ENCODE measurements around the gene ZNRF3. TPM values are rescaled to one million over a fixed set of nuclear protein-coding genes. Genes with fewer than 3 reads are reported as not detected.
A peak's percentile ranks its signal among the peaks of the same experiment; 100 is the strongest.
"Not testable (repeated sequence)": the region's sequence is repeated elsewhere in the genome, so short reads cannot be mapped to it uniquely, and the experiment has no call there.

ZNRF3 gene
- 12.1 TPM for total RNA-seq
- long read RNA-seq, partial matches to known transcripts: 18 of 36 reads
- long read RNA-seq, other reads (novel, unspliced or antisense): 18 of 36 reads

GRCh38 chr22:28882878-28883656, at the start of gene ZNRF3:
Gene ZNRF3, plus strand, starts transcription at chr22:28883572. Its CDS starts 195 bp downstream, at chr22:28883767.
- peak; percentile 99 for DNase-seq (ENCODE audit: low spot score)

GRCh38 chr22:28835630-28836189, 47.7 kb upstream of the ZNRF3 start:
- DNase-seq (ENCODE audit: low spot score): no peak

GRCh38 chr22:28837640-28838039, 45.7 kb upstream of the ZNRF3 start:
- no peak for DNase-seq (ENCODE audit: low spot score)

GRCh38 chr22:28838971-28839370, 44.4 kb upstream of the ZNRF3 start:
- DNase-seq (ENCODE audit: low spot score): no peak

- DNase-seq (ENCODE audit: low spot score): no peak
Observed at GRCh38 chr22:28841111-28841510, 42.3 kb upstream of the ZNRF3 start.

GRCh38 chr22:28843633-28844032, 39.7 kb upstream of the ZNRF3 start:
- no peak for DNase-seq (ENCODE audit: low spot score)

- not testable (repeated sequence) for DNase-seq (ENCODE audit: low spot score)
Observed at GRCh38 chr22:28844277-28844676, 39.1 kb upstream of the ZNRF3 start.

- no peak for DNase-seq (ENCODE audit: low spot score)
Observed at GRCh38 chr22:28846994-28847393, 36.4 kb upstream of the ZNRF3 start.

GRCh38 chr22:28855355-28856094, 27.8 kb upstream of the ZNRF3 start:
- no peak for DNase-seq (ENCODE audit: low spot score)

- no peak for DNase-seq (ENCODE audit: low spot score)
Observed at GRCh38 chr22:28856095-28856455, 27.3 kb upstream of the ZNRF3 start.

- DNase-seq (ENCODE audit: low spot score): no peak
Observed at GRCh38 chr22:28857288-28857687, 26.1 kb upstream of the ZNRF3 start.

GRCh38 chr22:28864878-28865596, 18.3 kb upstream of the ZNRF3 start:
- no peak for DNase-seq (ENCODE audit: low spot score)

- no peak for DNase-seq (ENCODE audit: low spot score)
Observed at GRCh38 chr22:28867191-28867590, 16.2 kb upstream of the ZNRF3 start.

- DNase-seq (ENCODE audit: low spot score): not testable (repeated sequence)
Observed at GRCh38 chr22:28868389-28868788, 15.0 kb upstream of the ZNRF3 start.

GRCh38 chr22:28869736-28870135, 13.6 kb upstream of the ZNRF3 start:
- no peak for DNase-seq (ENCODE audit: low spot score)

- DNase-seq (ENCODE audit: low spot score): peak; percentile 8
Observed at GRCh38 chr22:28873183-28873963, 10.0 kb upstream of the ZNRF3 start.

GRCh38 chr22:28874061-28874460, 9.3 kb upstream of the ZNRF3 start:
- DNase-seq (ENCODE audit: low spot score): no peak

- DNase-seq (ENCODE audit: low spot score): peak; percentile 33
Observed at GRCh38 chr22:28874811-28875320, 8.5 kb upstream of the ZNRF3 start.

- no peak for DNase-seq (ENCODE audit: low spot score)
Observed at GRCh38 chr22:28882545-28882877, 861 bp upstream of the ZNRF3 start.

- no peak for DNase-seq (ENCODE audit: low spot score)
Observed at GRCh38 chr22:28883657-28883916, 215 bp downstream of the ZNRF3 start.

Data from mesenteric fat pad (tissue), 1 donor.